ENCODE measurements around the gene FBXO36. TPM values are rescaled to one million over a fixed set of nuclear protein-coding genes. Genes with fewer than 3 reads are reported as not detected.

The FBXO36 gene
- total and polyA plus RNA-seq, 10 of the 15 experiments (the other 5 are each of a cell fraction or from before 2014, with no cell fraction given) = 0.79 to 2.7 (median 1.3) TPM

DNA sequence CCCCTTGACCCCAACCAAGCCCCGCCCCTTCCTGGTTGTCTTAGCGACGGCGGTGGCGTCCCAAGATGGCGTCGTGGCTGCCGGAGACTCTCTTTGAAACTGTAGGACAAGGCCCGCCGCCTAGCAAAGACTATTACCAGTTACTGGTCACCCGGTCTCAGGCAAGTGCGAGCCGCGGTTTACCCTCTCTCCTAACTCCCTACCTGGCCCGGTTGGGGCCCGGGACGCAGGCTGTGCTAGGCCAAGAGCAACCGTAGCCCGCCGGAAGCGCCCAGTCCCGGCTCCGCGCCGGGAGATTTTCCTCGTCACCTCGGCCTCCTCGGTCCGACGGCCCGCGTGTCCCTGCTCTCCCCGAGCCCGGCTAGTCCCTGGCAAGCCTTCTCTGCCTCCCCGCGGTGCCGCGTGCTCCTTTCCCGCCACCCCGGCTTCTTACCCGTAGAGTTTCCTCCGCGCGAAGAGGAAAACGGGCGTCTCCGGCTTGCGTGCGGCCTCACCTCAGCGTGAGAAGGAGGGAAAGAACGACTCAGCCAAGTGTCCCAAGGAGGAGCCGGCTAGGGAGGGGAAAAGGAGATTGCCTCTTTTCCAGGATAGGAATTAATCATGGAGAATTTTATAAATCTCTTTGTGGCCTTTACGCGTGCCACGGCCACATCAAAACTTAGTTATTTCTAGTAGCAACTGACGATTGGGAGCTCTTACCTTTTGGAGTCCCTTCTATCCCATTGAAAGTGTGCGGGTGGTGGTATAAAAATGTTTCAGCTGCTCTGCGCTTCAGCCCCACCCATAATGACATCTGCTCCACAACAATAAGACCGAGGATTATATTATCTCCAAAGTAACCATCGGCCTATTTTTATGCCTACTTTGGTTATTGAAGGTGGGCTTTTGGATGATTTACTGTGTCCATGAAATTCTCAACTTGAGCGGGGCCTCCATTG lies at the start of gene FBXO36 (continued):
- TF ChIP-seq EP300 (IDR thresholded peaks at IDR 0.05; ENCODE audit: borderline replicate concordance in 1 of 2, control insufficient read depth in 1 of 2, low read depth in 2 of 2, low read length in 2 of 2) = no peak
- no peak for TF ChIP-seq ZNF217 (IDR thresholded peaks at IDR 0.05)
- TF ChIP-seq, protein P1, sequence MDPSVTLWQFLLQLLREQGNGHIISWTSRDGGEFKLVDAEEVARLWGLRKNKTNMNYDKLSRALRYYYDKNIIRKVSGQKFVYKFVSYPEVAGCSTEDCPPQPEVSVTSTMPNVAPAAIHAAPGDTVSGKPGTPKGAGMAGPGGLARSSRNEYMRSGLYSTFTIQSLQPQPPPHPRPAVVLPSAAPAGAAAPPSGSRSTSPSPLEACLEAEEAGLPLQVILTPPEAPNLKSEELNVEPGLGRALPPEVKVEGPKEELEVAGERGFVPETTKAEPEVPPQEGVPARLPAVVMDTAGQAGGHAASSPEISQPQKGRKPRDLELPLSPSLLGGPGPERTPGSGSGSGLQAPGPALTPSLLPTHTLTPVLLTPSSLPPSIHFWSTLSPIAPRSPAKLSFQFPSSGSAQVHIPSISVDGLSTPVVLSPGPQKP (IDR thresholded peaks at IDR 0.05; ENCODE audit: low read depth, low read length) = peak; percentile 7; the same call in 1 of the 2 replicates
- TF ChIP-seq CHD4 (IDR thresholded peaks at IDR 0.05) = no peak
- TF ChIP-seq RBBP5 (conservative IDR thresholded peaks at IDR 0.05) = no peak
- TF ChIP-seq SUPT20H (IDR thresholded peaks at IDR 0.05; ENCODE audit: borderline replicate concordance, control insufficient read depth, low read depth, low read length) = no peak
- TF ChIP-seq IKZF1 (conservative IDR thresholded peaks at IDR 0.05) = no peak
- peak; percentile 98 for TF ChIP-seq YY1 (IDR thresholded peaks at IDR 0.05; ENCODE audit: low read depth, low read length)
- TF ChIP-seq, protein P2, sequence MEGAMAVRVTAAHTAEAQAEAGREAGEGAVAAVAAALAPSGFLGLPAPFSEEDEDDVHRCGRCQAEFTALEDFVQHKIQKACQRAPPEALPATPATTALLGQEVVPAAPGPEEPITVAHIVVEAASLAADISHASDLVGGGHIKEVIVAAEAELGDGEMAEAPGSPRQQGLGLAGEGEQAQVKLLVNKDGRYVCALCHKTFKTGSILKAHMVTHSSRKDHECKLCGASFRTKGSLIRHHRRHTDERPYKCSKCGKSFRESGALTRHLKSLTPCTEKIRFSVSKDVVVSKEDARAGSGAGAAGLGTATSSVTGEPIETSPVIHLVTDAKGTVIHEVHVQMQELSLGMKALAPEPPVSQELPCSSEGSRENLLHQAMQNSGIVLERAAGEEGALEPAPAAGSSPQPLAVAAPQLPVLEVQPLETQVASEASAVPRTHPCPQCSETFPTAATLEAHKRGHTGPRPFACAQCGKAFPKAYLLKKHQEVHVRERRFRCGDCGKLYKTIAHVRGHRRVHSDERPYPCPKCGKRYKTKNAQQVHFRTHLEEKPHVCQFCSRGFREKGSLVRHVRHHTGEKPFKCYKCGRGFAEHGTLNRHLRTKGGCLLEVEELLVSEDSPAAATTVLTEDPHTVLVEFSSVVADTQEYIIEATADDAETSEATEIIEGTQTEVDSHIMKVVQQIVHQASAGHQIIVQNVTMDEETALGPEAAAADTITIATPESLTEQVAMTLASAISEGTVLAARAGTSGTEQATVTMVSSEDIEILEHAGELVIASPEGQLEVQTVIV (IDR thresholded peaks at IDR 0.05; ENCODE audit: borderline replicate concordance, partially characterized antibody) = no peak
- TF ChIP-seq, protein P3, sequence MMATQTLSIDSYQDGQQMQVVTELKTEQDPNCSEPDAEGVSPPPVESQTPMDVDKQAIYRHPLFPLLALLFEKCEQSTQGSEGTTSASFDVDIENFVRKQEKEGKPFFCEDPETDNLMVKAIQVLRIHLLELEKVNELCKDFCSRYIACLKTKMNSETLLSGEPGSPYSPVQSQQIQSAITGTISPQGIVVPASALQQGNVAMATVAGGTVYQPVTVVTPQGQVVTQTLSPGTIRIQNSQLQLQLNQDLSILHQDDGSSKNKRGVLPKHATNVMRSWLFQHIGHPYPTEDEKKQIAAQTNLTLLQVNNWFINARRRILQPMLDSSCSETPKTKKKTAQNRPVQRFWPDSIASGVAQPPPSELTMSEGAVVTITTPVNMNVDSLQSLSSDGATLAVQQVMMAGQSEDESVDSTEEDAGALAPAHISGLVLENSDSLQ (IDR thresholded peaks at IDR 0.05) = no peak
- 0 out of 4 replicates have a peak, but pooled peaks of 1 of the 2 experiments have one; percentile 7 for TF ChIP-seq SRF (IDR thresholded peaks at IDR 0.05; ENCODE audit: low read depth in 2 of 2, low read length in 2 of 2)

Data from GM12878 (cell line).